ENCODE data around the gene TRAM2. TPM values are rescaled to one million over a fixed set of nuclear protein-coding genes. Genes with fewer than 3 reads are reported as not detected.

TRAM2 gene
- total RNA-seq, 1 donor from 2014 or later: 320 TPM

DNA sequence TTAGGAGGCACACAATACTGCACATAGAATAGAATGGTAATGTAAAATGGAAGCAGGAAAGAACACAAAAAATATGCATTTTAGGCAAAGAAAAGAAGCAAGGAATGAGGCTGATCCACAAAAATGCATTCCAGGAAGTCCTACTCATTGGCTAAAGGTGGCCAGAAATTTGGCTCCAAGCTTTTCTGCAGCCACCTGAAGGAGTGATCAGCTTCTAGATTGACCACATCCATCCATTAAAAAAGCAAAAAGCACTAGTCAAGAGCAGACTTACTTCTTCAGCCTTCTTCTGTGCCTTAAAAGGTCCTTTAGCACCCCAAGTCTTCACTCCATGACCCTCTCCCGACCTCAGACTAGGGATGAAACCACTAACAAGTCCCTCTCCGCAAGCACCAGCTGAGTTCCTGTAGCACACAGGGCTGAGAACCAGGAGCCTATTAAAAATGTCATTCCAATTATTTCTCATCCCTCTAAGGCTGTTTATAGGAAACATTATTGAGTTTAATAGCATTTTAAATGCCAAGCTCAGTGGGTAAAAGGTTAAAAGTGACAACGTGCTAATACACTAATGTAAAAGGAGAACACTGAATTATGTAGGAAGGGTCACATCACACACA is 36.5 kb downstream of the TRAM2 start:
- TF ChIP-seq, protein P1, sequence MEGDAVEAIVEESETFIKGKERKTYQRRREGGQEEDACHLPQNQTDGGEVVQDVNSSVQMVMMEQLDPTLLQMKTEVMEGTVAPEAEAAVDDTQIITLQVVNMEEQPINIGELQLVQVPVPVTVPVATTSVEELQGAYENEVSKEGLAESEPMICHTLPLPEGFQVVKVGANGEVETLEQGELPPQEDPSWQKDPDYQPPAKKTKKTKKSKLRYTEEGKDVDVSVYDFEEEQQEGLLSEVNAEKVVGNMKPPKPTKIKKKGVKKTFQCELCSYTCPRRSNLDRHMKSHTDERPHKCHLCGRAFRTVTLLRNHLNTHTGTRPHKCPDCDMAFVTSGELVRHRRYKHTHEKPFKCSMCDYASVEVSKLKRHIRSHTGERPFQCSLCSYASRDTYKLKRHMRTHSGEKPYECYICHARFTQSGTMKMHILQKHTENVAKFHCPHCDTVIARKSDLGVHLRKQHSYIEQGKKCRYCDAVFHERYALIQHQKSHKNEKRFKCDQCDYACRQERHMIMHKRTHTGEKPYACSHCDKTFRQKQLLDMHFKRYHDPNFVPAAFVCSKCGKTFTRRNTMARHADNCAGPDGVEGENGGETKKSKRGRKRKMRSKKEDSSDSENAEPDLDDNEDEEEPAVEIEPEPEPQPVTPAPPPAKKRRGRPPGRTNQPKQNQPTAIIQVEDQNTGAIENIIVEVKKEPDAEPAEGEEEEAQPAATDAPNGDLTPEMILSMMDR (IDR thresholded peaks at IDR 0.05): no peak
- H3K36me3 Mint-ChIP-seq (ENCODE audit: unreplicated experiment): peaks cover 27% of the 10 kb centered on the region
- H3K9me3 Mint-ChIP-seq (ENCODE audit: unreplicated experiment): no peaks in the 10 kb centered on the region
- H3K27me3 Mint-ChIP-seq (ENCODE audit: unreplicated experiment): no peaks in the 10 kb centered on the region
- H3K4me1 Mint-ChIP-seq (ENCODE audit: unreplicated experiment): peaks cover 100% of the 10 kb centered on the region
- peak overlapping the region; percentile 92 for H3K27ac Mint-ChIP-seq (ENCODE audit: unreplicated experiment)
- H3K4me3 Mint-ChIP-seq (ENCODE audit: unreplicated experiment): peak overlapping the region; percentile 48
- DNase-seq (ENCODE audit: extremely low spot score, unreplicated experiment): no peak

DNA sequence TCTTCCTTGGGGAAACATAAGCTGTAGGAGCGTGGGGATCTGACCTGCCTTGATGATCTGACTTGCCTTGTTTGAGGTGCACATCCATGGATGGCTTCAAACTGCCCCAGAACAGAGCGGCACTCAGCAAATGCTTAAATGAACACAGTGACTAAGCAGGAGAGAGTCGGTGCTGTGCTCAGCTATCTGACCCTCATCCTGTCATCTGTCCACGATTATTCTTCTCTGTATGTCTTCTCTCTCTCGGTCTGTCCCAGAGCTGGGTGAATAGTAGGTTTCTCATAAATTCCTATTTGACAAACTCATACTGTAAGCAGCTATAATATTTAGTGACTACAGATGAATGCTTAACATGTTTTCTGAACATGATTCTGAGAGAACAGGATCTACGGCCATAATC is 37.3 kb downstream of the TRAM2 start:
- H3K4me1 Mint-ChIP-seq (ENCODE audit: unreplicated experiment): peaks cover 97% of the 10 kb centered on the region

DNA sequence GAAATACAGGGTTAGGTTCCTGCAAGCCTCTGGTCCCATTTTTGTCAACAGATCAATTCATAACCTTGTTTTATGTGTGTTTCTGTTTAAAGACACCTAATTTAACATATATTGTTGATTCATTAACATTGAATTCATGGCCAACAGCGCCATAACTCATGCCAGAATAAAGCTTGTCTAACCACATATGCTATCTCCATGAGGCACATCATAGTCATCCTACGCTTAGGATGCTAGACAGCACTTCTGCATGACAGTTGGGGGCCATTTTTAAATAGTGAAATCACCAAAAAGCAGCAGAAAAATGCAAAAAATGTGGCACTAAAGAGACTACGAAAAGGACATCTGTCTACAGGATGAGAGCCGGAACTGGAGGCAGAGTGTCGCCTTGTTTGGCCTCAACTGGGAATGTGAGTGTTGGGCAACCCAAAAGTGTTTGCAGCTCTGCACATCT is 37.9 kb downstream of the TRAM2 start:
- TF ChIP-seq, protein P1 (IDR thresholded peaks at IDR 0.05): no peak
- Mint-ChIP-seq H3K36me3 (ENCODE audit: unreplicated experiment) (peaks cover 27% of the 10 kb centered on the region), H3K27me3 (ENCODE audit: unreplicated experiment) (no peaks in the 10 kb centered on the region), H3K4me1 (ENCODE audit: unreplicated experiment) (peaks cover 96% of the 10 kb centered on the region), H3K4me3 (ENCODE audit: unreplicated experiment) (peak overlapping the region; percentile 33), H3K9me3 (ENCODE audit: unreplicated experiment) (no peaks in the 10 kb centered on the region), H3K27ac (ENCODE audit: unreplicated experiment) (peak overlapping the region; percentile 92)
- DNase-seq (ENCODE audit: extremely low spot score, unreplicated experiment): no peak

More for the DNA sequence above, 37.3 kb downstream of the TRAM2 start:
- Mint-ChIP-seq H3K27me3 (ENCODE audit: unreplicated experiment) (no peaks in the 10 kb centered on the region), H3K36me3 (ENCODE audit: unreplicated experiment) (peaks cover 27% of the 10 kb centered on the region), H3K4me3 (ENCODE audit: unreplicated experiment) (peak overlapping the region; percentile 48), H3K9me3 (ENCODE audit: unreplicated experiment) (no peaks in the 10 kb centered on the region), H3K27ac (ENCODE audit: unreplicated experiment) (peak overlapping the region; percentile 92)
- no peak for DNase-seq (ENCODE audit: extremely low spot score, unreplicated experiment)
- TF ChIP-seq, protein P1 (IDR thresholded peaks at IDR 0.05): no peak

DNA sequence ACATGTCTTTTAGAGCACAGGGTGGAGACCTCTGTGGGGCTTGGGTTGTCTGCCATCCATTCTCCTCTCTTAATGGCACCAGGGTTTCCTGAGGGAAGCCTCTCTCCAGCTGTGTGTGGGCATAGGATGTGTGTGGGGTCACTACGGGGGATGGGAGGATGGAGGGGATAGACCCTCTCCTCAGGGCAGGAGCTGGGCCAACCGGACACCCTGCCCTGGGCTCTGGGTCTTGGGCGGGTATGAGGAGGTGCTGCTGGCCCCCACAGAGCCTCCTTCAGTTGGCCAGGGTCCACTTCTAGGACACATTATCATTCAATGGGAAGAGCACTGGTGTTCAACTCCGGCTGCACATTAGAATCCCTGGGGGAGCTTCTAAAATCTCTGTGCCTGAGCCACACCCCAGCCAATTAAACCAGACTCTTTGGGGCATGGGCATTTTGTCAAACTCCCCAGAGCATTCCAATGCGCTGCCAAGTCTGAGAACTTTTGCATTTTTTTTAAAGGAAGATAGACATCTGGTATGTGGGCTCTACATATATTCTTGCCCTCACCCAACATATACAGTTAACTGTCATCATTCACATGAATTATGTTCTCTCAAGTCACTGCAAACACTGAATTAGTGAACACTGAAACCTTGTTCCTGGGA is 38.5 kb downstream of the TRAM2 start:
- DNase-seq (ENCODE audit: extremely low spot score, unreplicated experiment): no peak
- H3K36me3 Mint-ChIP-seq (ENCODE audit: unreplicated experiment): peaks cover 31% of the 10 kb centered on the region
- H3K27ac Mint-ChIP-seq (ENCODE audit: unreplicated experiment): peak overlapping the region; percentile 92
- TF ChIP-seq, protein P1 (IDR thresholded peaks at IDR 0.05): no peak
- peak overlapping the region; percentile 19 for H3K4me3 Mint-ChIP-seq (ENCODE audit: unreplicated experiment)
- H3K9me3 Mint-ChIP-seq (ENCODE audit: unreplicated experiment): no peaks in the 10 kb centered on the region
- H3K27me3 Mint-ChIP-seq (ENCODE audit: unreplicated experiment): no peaks in the 10 kb centered on the region
- peaks cover 94% of the 10 kb centered on the region for H3K4me1 Mint-ChIP-seq (ENCODE audit: unreplicated experiment)

DNA sequence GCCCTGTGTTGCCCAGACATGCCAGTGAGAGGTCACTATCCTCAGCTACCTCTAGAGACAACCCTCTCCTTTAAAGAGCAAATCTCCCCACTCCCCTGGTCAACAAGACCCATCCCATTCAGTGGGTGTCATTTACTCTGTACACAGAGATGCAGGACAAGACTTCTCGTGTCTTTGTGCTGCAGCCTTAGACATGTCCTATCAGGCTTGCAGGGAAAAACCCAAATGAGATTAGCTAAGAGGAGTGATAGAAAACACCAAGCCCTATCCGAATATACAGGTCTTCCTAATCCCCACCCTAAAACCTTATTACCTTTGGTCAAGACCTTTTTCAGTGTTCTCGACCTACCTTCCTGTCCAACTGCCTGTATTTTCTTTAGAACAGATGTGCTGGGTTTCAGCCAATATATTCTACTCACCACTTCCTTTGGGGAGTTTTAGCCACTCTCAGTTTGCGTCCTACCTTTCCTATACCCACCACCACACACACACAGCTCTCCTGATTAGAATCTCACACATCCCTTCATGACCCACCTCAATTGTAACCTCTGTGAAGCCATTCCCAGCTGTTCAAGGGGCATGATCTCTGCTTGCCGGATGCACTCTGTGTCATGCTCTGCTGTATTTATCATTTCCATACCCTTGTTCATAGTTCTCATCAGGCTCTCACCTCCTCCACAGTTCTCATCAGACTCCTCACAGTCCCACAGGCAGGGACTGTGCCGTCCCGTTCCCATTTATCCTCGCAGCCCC is 39.7 kb downstream of the TRAM2 start:
- Mint-ChIP-seq H3K9me3 (ENCODE audit: unreplicated experiment) (no peaks in the 10 kb centered on the region), H3K27me3 (ENCODE audit: unreplicated experiment) (no peaks in the 10 kb centered on the region), H3K4me3 (ENCODE audit: unreplicated experiment) (peak overlapping the region; percentile 35), H3K4me1 (ENCODE audit: unreplicated experiment) (peaks cover 92% of the 10 kb centered on the region), H3K36me3 (ENCODE audit: unreplicated experiment) (peaks cover 40% of the 10 kb centered on the region), H3K27ac (ENCODE audit: unreplicated experiment) (peak overlapping the region; percentile 92)
- no peak for DNase-seq (ENCODE audit: extremely low spot score, unreplicated experiment)
- TF ChIP-seq, protein P1 (IDR thresholded peaks at IDR 0.05): no peak
